ENCODE results near the gene HK2.
"Not testable (repeated sequence)": the region's sequence is repeated elsewhere in the genome, so short reads cannot be mapped to it uniquely, and the experiment has no call there.

Gene HK2

DNA sequence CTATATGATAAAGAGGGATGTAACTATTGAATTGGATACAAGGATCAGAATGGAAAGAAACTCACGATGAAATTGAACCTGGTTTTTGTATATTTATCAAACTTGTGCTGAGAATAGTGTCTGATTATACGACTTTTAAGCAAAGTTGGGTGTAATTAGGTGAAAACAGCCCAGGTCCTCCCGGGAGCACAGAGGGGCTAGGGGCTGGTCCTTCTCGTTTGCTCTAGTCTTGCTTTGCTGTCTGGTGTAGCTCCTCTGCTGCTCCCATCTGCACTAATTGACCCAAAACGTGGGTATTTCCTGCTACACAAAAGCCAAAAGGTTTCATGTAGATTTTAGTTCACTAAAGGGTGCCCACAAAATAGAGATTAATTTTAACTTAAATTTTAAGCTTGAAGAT is 58.7 kb downstream of the HK2 start:
- no peak for DNase-seq (ENCODE audit: low spot score)
- TF ChIP-seq, protein P1, sequence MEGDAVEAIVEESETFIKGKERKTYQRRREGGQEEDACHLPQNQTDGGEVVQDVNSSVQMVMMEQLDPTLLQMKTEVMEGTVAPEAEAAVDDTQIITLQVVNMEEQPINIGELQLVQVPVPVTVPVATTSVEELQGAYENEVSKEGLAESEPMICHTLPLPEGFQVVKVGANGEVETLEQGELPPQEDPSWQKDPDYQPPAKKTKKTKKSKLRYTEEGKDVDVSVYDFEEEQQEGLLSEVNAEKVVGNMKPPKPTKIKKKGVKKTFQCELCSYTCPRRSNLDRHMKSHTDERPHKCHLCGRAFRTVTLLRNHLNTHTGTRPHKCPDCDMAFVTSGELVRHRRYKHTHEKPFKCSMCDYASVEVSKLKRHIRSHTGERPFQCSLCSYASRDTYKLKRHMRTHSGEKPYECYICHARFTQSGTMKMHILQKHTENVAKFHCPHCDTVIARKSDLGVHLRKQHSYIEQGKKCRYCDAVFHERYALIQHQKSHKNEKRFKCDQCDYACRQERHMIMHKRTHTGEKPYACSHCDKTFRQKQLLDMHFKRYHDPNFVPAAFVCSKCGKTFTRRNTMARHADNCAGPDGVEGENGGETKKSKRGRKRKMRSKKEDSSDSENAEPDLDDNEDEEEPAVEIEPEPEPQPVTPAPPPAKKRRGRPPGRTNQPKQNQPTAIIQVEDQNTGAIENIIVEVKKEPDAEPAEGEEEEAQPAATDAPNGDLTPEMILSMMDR (IDR thresholded peaks at IDR 0.05; ENCODE audit: extremely low read depth, missing control alignments) = no peak

DNA sequence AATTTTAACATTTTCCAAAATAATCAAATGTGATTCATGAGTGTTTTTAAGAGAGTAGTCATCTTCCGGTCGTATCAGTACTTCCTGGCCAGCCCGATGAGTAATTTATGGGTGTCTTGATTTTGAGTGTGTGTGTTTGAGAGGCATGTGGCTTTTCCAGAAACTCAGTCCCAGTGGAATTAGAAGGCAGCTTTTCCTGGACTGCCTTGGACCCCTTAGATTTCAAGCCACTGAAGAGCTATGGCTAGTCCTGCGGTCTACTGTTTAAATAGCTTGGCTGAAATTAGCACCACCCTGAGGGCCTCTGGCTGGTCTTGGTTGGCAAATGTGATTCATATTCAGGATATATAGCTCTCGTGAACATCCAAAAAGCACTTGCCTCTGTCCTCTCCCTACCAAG is 59.4 kb downstream of the HK2 start:
- TF ChIP-seq, protein P1 (IDR thresholded peaks at IDR 0.05; ENCODE audit: extremely low read depth, missing control alignments) = no peak
- no peak for DNase-seq (ENCODE audit: low spot score)

DNA sequence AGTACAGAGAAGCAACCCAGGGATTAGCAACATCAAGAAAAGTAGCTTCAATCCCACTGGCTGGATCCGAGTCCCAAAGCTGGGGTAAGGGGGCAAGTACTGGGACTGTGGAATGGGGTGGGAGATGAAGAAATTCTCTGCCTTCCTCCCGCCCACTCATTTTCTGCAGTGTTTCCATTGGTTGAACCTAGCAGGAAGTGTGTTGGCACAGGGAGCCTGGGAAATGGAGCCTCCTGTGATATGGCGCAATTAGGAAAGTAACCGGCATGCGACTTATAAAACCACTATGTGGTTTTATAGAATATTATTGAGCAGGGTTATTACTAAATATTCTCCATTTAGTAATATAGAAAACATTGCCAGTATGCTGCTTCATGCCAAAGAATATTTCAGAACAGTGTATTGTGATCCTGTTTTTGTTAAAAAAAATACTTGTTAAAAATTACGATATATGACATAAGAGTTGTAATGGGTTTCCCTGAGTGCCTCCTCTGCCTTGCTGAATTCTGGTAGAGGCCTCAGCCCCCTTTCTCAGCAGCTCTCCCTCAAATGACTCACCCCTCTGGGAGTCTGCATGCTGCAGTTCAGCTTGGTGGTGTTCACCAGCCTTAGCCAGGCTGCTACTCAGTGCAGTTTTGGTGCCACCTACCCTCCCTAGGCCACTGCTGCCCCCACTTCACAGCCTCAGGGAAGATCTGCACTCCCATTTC is 60.5 kb downstream of the HK2 start:
- TF ChIP-seq, protein P1 (IDR thresholded peaks at IDR 0.05; ENCODE audit: extremely low read depth, missing control alignments) = no peak
- no peak for DNase-seq (ENCODE audit: low spot score)

DNA sequence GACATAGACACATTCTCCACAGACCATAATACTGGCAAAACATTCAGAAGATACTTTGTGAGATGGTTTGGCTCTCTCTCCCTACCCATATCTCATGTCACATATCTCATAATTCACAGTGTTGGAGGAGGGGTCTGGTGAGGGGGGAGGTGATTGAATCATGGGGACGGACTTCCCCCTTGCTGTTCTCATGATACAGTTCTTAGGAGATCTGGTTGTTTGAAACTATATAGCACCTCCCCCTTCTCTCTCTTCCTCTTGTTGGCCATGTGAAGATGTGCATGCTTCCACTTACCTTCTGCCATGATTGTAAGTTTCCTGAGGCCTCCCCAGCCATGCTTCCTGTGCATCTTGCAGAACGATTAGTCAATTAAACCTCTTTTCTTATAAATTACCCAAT is 61.1 kb downstream of the HK2 start:
- no peak for DNase-seq (ENCODE audit: low spot score)
- TF ChIP-seq, protein P1 (IDR thresholded peaks at IDR 0.05; ENCODE audit: extremely low read depth, missing control alignments) = no peak

DNA sequence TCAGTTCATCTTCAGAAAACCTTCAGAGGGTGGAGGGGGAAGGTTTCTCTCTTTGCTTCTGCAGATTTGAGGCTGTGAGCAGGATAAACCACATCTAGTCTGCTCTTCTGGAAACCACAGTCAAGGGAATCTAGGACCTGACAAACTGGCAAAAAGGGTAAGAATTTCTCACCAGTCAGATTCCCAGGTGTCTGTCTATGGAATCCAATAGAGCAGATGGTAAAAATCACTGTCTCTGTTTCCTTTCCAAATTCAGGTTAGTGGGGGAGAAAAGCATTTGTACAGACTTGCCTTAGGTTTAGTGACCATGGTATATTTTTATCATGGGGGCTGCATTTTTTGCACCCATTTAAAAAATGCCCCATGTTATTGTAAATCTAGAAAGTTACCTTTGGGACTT is 62.3 kb downstream of the HK2 start:
- TF ChIP-seq, protein P1 (IDR thresholded peaks at IDR 0.05; ENCODE audit: extremely low read depth, missing control alignments) = no peak
- no peak for DNase-seq (ENCODE audit: low spot score)

DNA sequence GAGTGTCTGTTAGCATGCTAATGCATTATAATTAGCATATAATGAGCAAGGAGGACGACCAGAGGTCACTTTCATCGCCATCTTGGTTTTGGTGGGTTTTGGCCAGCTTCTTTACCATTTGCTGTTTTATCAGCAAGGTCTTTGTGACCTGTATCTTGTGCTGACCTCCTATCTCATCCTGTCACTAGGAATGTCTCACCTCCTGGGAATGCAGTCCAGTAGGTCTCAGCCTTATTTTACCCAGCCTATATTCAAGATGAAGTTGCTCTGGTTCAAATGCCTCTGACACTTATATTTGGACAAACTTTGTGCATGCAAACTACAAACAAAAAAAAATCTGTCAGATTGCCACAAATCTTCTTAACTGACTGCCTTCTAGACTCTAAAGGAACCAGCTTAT is 66.3 kb downstream of the HK2 start:
- DNase-seq (ENCODE audit: low spot score) = not testable (repeated sequence)

DNA sequence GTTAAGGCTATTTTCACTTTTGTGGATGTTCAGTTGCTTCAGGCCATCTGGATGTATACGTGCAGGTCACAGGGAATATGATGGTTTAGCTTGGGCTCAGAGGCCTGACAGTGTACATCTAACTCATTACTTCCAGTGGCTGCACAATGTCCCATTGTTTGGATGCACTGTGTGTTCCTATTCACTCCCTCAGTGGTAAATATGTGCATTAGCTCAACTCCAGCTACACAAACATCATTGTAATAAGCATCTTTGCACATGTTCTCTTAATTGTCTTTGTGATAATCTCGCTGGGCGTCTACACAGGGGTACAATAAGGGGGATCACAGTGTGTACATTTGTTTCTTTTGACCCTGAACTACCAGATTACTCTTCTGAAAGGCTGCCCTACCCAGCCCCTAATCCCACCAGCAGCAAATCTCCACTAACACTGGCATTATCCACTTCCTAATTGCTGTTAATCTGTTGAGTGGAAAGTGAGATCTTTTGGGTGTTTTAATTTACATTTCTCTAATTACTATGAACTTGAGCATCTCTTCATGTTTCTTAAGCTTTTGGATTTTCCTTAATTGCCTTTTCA is 68.4 kb downstream of the HK2 start:
- TF ChIP-seq, protein P1 (IDR thresholded peaks at IDR 0.05; ENCODE audit: extremely low read depth, missing control alignments) = no peak
- no peak for DNase-seq (ENCODE audit: low spot score)

DNA sequence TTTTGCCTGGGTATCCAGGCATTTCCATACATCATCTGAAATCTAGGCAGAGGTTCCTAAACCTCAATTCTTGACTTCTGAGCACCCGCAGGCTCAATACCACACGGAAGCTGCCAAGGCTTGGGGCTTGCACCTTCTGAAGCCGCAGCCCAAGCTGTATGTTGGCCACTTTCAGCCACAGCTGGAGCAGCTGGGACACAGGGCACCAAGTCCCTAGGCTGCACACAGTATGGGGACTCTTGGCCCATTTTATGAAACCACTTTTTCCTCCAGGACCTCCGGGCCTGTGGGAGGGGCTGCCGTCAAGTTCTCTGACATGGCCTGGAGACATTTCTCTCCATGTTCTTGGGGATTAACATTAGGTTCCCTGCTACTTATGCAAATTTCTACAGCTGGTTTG is 72.5 kb downstream of the HK2 start:
- no peak for DNase-seq (ENCODE audit: low spot score)
- TF ChIP-seq, protein P1 (IDR thresholded peaks at IDR 0.05; ENCODE audit: extremely low read depth, missing control alignments) = no peak

DNA sequence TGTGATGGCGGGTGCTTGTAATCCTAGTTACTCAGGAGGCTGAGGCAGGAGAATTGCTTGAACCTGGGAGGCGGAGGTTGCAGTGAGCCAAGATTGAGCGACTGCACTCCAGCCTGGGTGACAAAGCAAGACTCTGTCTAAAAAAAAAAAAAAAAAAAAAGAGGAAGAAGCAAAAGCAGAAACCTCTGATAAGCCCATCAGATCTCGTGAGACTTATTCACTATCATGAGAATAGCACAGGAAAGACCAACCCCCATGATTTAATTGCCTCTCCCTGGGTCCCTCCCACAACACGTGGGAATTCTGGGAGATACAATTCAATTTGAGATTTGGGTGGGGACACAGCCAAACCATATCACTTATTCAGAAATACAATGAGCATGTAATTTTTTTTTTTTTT is 73.6 kb downstream of the HK2 start:
- DNase-seq (ENCODE audit: low spot score) = not testable (repeated sequence)

All from GM20000 (cell line).